Measurements from ENCODE around the gene MEOX1.

DNA sequence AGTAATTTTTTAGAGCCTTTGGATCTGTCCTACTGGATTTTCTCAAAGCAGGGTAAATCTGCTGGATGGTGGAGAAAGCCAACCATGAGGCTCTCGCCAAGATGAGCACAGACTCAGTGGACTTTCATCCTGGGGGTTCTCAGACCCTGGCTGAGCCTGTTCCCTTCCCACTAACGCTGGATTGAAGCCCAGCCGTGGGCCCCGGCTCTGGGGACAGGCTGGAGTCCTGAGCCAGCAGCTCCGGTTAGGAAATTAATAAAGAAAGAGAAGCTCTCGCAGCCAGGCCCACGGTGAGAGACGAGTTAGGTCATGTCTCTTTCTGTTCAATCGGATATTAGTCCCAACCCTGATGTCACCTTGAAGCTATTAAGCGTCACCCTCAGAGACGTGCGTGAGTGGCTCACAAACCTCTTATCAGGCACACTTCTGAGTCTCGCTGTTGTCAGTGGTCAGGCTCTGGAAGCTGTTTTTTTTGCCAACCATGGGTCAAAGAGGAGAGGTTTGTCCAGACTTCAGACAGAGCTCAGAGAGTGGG lies 27.1 kb downstream of the MEOX1 start:
- no peak for TF ChIP-seq POLR2A (IDR thresholded peaks at IDR 0.05)
- TF ChIP-seq, protein P1, sequence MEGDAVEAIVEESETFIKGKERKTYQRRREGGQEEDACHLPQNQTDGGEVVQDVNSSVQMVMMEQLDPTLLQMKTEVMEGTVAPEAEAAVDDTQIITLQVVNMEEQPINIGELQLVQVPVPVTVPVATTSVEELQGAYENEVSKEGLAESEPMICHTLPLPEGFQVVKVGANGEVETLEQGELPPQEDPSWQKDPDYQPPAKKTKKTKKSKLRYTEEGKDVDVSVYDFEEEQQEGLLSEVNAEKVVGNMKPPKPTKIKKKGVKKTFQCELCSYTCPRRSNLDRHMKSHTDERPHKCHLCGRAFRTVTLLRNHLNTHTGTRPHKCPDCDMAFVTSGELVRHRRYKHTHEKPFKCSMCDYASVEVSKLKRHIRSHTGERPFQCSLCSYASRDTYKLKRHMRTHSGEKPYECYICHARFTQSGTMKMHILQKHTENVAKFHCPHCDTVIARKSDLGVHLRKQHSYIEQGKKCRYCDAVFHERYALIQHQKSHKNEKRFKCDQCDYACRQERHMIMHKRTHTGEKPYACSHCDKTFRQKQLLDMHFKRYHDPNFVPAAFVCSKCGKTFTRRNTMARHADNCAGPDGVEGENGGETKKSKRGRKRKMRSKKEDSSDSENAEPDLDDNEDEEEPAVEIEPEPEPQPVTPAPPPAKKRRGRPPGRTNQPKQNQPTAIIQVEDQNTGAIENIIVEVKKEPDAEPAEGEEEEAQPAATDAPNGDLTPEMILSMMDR (IDR thresholded peaks at IDR 0.05) = no peak
